LNCaP clone FGC (cell line): ENCODE results near the gene TDRD7.

ENCODE experiments used
- DNase-seq: peaks from one replicate; pipeline ENCODE4 v3.0.0-alpha.2; 2011; ENCODE audit warnings: low read depth
- H3K4me3 ChIP-seq: 2 replicates; pipeline ENCODE4 v1.5.1; 2011; ENCODE audit warnings: mild to moderate bottlenecking, low read depth, low read length, control low read depth
- TF ChIP-seq, protein P1 (sequence below): IDR thresholded peaks from 2 replicates; pipeline ENCODE4 v1.5.1; 2012; ENCODE audit warnings: mild to moderate bottlenecking; ENCODE audit not compliant: control insufficient read depth, insufficient read depth; ENCODE audit errors: extremely low read depth

Gene TDRD7

DNA sequence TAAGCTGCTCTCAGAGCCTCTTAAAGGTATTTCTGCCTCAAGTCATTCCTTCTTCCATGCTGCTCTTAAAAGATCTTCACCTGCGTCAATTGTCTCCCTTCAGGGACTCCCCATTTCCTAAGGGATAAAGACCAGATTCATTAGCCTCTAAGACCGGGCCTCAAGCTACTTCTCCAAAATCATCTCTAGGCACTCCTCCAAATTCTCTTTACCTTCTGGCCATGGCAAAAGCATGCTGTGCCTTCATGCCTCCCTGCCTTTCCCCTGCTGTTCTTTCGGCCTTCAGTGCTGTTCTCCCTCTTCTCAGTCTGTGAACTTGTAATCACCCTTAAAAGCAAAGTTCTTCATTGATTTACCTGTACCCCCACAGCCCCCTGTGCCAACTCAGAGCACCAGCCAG, 93.9 kb downstream of the TDRD7 start:
- no peak overlapping the region for H3K4me3 ChIP-seq
- TF ChIP-seq, protein P1, sequence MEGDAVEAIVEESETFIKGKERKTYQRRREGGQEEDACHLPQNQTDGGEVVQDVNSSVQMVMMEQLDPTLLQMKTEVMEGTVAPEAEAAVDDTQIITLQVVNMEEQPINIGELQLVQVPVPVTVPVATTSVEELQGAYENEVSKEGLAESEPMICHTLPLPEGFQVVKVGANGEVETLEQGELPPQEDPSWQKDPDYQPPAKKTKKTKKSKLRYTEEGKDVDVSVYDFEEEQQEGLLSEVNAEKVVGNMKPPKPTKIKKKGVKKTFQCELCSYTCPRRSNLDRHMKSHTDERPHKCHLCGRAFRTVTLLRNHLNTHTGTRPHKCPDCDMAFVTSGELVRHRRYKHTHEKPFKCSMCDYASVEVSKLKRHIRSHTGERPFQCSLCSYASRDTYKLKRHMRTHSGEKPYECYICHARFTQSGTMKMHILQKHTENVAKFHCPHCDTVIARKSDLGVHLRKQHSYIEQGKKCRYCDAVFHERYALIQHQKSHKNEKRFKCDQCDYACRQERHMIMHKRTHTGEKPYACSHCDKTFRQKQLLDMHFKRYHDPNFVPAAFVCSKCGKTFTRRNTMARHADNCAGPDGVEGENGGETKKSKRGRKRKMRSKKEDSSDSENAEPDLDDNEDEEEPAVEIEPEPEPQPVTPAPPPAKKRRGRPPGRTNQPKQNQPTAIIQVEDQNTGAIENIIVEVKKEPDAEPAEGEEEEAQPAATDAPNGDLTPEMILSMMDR = no peak
- no peak for DNase-seq

DNA sequence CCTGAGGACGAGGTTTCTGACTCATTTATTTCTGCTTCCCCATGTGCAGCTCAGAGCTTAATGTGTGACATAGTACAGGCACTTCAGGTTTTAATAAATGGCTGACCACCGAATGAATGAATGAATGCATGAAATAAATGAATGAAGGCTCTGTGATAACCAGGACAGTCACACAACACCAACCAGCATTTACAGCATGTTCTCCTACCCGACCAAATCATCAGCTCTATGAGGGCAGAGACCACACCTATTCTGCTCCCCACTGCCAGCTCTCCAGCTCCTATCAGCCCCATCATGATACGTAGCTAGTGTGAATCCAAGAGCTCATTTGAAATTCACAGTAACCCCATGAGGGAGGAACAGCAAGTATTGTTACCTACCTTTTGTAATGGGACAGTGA, 94.4 kb downstream of the TDRD7 start:
- DNase-seq = no peak
- TF ChIP-seq, protein P1 = no peak
- H3K4me3 ChIP-seq = no peak overlapping the region

DNA sequence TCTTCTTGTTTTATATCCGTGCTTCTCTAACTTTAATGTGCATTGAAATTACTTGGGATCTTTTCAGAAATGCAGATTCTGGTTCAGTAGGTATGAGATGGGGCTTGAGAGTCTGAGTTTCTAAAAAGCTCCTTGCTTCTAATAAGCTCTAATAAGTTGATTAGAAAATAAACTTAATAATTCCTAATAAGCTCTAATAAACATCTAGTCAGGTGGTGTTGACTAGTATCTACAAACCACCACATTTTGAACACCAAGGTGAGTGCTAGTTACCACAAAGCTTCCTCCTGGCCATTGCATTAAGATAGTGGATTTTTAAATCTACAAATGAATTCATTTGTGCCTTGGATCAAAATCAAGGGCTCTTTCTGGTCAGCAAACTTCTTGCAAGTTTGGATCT, 94.9 kb downstream of the TDRD7 start:
- H3K4me3 ChIP-seq = no peak overlapping the region
- DNase-seq = no peak
- TF ChIP-seq, protein P1 = no peak

DNA sequence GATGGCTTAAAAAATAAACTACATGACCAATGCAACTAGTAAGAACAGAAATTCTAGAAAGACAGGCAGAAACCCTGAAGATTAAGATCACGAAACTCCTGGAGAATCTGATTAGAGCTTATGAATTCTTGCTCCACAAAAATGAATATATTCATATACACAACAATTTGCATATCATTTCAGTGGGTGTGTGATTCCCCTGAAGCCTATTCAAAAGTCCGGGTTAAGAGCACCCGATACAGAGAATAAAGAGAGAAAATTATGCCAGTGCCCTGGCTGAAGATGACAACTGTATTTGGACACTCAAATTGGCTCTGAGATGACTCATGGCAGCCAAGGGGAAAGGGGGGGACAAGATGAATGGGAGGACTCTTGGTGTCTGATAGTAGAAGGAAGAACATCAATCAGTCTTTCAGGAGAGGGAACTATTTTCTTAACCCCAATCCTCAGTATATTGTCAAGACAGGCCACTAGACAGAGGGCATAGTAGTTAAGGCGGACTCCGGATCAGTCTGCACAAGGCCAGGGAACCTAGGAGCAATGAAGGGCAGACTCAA, 95.6 kb downstream of the TDRD7 start:
- TF ChIP-seq, protein P1 = no peak
- H3K4me3 ChIP-seq = no peak overlapping the region
- DNase-seq = no peak

DNA sequence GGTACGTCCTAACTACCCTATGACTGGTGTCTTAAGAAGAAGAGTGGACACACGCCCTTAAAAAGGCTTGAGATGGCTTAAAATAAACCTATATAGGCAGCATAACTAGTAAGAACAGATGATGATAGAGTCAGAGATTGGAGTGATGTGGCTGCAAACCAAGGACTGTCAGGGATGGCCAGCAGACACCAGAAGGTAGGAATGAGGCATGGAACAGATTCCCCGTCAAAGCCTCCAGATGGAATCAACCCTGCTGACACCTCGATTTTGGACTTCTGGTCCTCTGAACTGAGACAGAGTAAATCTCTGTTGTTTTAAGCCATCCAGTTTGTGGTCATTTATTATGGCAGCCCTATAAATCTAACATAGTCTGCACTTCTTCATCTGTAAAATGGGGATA, 97.0 kb downstream of the TDRD7 start:
- TF ChIP-seq, protein P1 = no peak
- H3K4me3 ChIP-seq = no peak overlapping the region
- no peak for DNase-seq

DNA sequence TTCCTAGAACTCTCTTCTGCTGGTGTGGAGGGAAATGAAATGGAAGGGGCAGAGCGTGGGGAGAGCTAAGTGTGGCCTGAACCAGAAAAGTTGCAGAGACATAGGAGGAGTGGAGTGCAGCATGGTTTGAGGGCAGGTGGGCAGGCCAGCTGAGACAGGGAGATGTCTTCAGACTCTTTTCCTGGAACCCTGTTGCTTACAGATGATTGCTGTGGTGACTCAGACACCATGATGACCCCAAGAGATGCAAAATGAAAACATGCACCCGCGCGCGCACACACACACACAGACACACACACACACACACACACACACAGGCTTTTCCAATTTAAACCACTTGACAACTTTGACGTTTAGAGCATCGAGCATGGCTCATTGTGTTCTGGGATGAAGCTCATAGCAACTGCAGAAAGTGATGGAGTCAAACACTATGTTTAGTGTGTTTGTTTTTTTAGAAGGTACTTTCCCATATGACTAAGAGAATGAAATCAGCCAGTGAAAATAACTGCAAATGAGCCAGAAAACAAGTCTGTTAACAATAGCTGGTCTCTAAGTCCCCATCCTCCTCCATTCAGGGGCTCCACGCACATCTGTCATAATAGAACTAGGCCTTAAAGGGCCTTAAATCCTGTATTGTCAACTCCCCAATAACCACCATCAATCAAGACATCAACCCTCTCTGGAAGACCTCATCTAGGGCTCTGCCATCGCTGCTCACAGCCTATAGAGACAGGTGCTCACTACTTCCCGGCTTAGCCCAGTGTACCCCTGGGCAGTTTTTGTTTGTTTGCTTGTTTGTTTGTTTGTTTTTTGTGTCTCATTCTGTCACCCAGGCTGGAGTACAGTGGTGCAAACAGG, 99.1 kb downstream of the TDRD7 start:
- H3K4me3 ChIP-seq = no peak overlapping the region
- TF ChIP-seq, protein P1 = no peak
- DNase-seq = no peak
